B cell (primary cell): ENCODE data around the gene VSIG10L. TPM values are rescaled to one million over a fixed set of nuclear protein-coding genes. Genes with fewer than 3 reads are reported as not detected.

Experiments used
- ATAC-seq: fragments of 200-7000 bp; cut with Tn5 transposase; one replicate; pipeline ENCODE4 v1.10.0; 2021; ENCODE audit warnings: low read depth, mild to moderate bottlenecking, moderate number of reproducible peaks, moderate library complexity
- CTCF ChIA-PET: fragments of 350-600 bp; sonication (Branson Sonifier 250); formaldehyde crosslinking; loops from one replicate; lab custom pipeline; 2021; ENCODE audit warnings: antibody characterized with exemption, inconsistent platforms; lab: Charles Lee
- POLR2A ChIA-PET: fragments of 350-600 bp; sonication (Branson Sonifier 250); formaldehyde crosslinking; loops from one replicate; lab custom pipeline; 2021; ENCODE audit warnings: antibody characterized with exemption; lab: Charles Lee
- DNase-seq: peaks from one replicate; pipeline ENCODE4 v3.0.0; 2013
- H2AFZ ChIP-seq: 2 replicates; pipeline ENCODE4 v1.6.1; 2012; ENCODE audit warnings: mild to moderate bottlenecking, low read depth, low read length; ENCODE audit not compliant: insufficient read depth, poor library complexity, severe bottlenecking
- H3K27ac ChIP-seq, 2 donors: 1 replicate in 1 of 2; 2 replicates in 1 of 2; pipeline ENCODE4 v1.5.1; 2012 to 2013; ENCODE audit warnings: low read length in 2 of 2, mild to moderate bottlenecking in 2 of 2, moderate library complexity in 1 of 2
- H3K27me3 ChIP-seq, 4 experiments: fragments of 200-600 bp in 1 of 4; sonication (generic) in 1 of 4; replicated peaks in 1 of 4; 1 replicate in 2 of 4; 2 replicates in 2 of 4; pipeline versions ENCODE4 v1.6.1 to v1.7.0; 2013 to 2016; ENCODE audit warnings: low read length in 3 of 4, mild to moderate bottlenecking in 2 of 4, mixed read lengths in 1 of 4, moderate library complexity in 1 of 4; ENCODE audit not compliant: insufficient read depth in 4 of 4, control insufficient read depth in 3 of 4; ENCODE audit errors: control extremely low read depth in 1 of 4
- H3K36me3 ChIP-seq, 2 experiments: replicated peaks in 1 of 2; 1 replicate in 1 of 2; 2 replicates in 1 of 2; pipeline versions ENCODE4 v1.6.1 to v1.7.1; 2013; ENCODE audit warnings: low read length in 1 of 2; ENCODE audit not compliant: insufficient read depth in 2 of 2, control insufficient read depth in 1 of 2; ENCODE audit errors: control extremely low read depth in 1 of 2, extremely low read depth in 1 of 2
- H3K4me1 ChIP-seq, 2 donors: fragments of 200-600 bp in 1 of 2; sonication (generic) in 1 of 2; 1 replicate in 1 of 2; 2 replicates in 1 of 2; pipeline versions ENCODE4 v1.5.1 to v1.6.1; 2013 to 2017; ENCODE audit warnings: low read length in 2 of 2; ENCODE audit not compliant: control insufficient read depth in 2 of 2, insufficient read depth in 2 of 2
- H3K4me2 ChIP-seq: replicated peaks from 2 replicates; pipeline ENCODE3; 2012; ENCODE audit warnings: mild to moderate bottlenecking, low read depth, low read length; ENCODE audit not compliant: poor library complexity, severe bottlenecking
- H3K4me3 ChIP-seq, 5 experiments: fragments of 200-600 bp in 1 of 5; sonication (generic) in 1 of 5; 1 replicate in 3 of 5; 2 replicates in 2 of 5; pipeline versions ENCODE4 v1.5.1 to v1.7.0; 2011 to 2016; ENCODE audit warnings: low read length in 4 of 5, mild to moderate bottlenecking in 4 of 5, low read depth in 2 of 5, control low read depth in 1 of 5, moderate library complexity in 1 of 5; ENCODE audit not compliant: insufficient read depth in 1 of 5; ENCODE audit errors: control extremely low read depth in 1 of 5, extremely low read depth in 1 of 5
- H3K79me2 ChIP-seq: fragments of 200-600 bp; sonication (generic); one replicate; pipeline ENCODE4 v1.6.0; 2016; ENCODE audit warnings: low read length; ENCODE audit not compliant: control insufficient read depth, insufficient read depth
- H3K9ac ChIP-seq: fragments of 200-600 bp; sonication (generic); 2 replicates; pipeline ENCODE4 v1.6.1; 2017; ENCODE audit warnings: mild to moderate bottlenecking, low read length, moderate library complexity
- H3K9me3 ChIP-seq, 3 donors: one replicate each; pipeline versions ENCODE4 v1.6.1 to v1.7.1; 2013; ENCODE audit warnings: low read length in 2 of 3; ENCODE audit not compliant: control insufficient read depth in 2 of 3, insufficient read depth in 1 of 3; ENCODE audit errors: control extremely low read depth in 1 of 3
- H4K20me1 ChIP-seq: 2 replicates; pipeline ENCODE4 v1.6.0; 2012; ENCODE audit warnings: mild to moderate bottlenecking, low read length; ENCODE audit not compliant: insufficient read depth, control insufficient read depth, poor library complexity, severe bottlenecking
- H3K27ac Mint-ChIP-seq: one replicate; pipeline ENCODE4 v1.8.0; 2021; ENCODE audit warnings: mixed read lengths
- H3K27me3 Mint-ChIP-seq: one replicate; pipeline ENCODE4 v1.8.0; 2021; ENCODE audit warnings: mixed read lengths
- H3K4me1 Mint-ChIP-seq: one replicate; pipeline ENCODE4 v1.8.0; 2021; ENCODE audit warnings: mixed read lengths
- H3K4me3 Mint-ChIP-seq: one replicate; pipeline ENCODE4 v1.8.0; 2021; ENCODE audit warnings: mixed read lengths
- H3K9me3 Mint-ChIP-seq: one replicate; pipeline ENCODE4 v1.8.0; 2022; ENCODE audit warnings: mixed read lengths; ENCODE audit not compliant: insufficient read depth
- CTCF ChIP-seq: fragments of 200-600 bp; IDR thresholded peaks from one replicate; pipeline ENCODE4 v1.8.0; 2022; ENCODE audit warnings: antibody characterized with exemption, mild to moderate bottlenecking
- EZH2 ChIP-seq: IDR thresholded peaks from 2 replicates; pipeline ENCODE4 v1.6.1; 2012; ENCODE audit warnings: borderline replicate concordance, low read depth, mild to moderate bottlenecking, moderate library complexity, low read length; ENCODE audit not compliant: insufficient read depth, poor library complexity, severe bottlenecking
- WGBS: methylation state at CpG from one replicate; pipeline ENCODE4 v1.1.5; 2013; ENCODE audit warnings: missing lambda C conversion rate; ENCODE audit not compliant: insufficient coverage; 5-methylcytosine and 5-hydroxymethylcytosine counted together
- intact Hi-C: fragments of 100-400 bp; cut with micrococcal nuclease; formaldehyde crosslinking; loops from one replicate; pipeline ENCODE4 v1.10.0; 2022
- polyA plus RNA-seq: library from polyadenylated mRNA; depleted of rRNA; stranded (reverse); fragments of >200 nt; gene quantifications from 2 replicates; pipeline ENCODE4 v1.2.3, GENCODE V29; 2012
- total RNA-seq, 2 donors: library from RNA; stranded (reverse); fragments of 120-200 nt in 1 of 2; gene quantifications; 1 replicate in 1 of 2; 2 replicates in 1 of 2; pipeline versions ENCODE4 v1.2.3 to v1.2.4, GENCODE V29; 2013 to 2022

VSIG10L gene
- total and polyA plus RNA-seq, 2 donors (not counting 1 experiment from before 2014, with no cell fraction given) = 1.3 to 1.7 TPM

DNA sequence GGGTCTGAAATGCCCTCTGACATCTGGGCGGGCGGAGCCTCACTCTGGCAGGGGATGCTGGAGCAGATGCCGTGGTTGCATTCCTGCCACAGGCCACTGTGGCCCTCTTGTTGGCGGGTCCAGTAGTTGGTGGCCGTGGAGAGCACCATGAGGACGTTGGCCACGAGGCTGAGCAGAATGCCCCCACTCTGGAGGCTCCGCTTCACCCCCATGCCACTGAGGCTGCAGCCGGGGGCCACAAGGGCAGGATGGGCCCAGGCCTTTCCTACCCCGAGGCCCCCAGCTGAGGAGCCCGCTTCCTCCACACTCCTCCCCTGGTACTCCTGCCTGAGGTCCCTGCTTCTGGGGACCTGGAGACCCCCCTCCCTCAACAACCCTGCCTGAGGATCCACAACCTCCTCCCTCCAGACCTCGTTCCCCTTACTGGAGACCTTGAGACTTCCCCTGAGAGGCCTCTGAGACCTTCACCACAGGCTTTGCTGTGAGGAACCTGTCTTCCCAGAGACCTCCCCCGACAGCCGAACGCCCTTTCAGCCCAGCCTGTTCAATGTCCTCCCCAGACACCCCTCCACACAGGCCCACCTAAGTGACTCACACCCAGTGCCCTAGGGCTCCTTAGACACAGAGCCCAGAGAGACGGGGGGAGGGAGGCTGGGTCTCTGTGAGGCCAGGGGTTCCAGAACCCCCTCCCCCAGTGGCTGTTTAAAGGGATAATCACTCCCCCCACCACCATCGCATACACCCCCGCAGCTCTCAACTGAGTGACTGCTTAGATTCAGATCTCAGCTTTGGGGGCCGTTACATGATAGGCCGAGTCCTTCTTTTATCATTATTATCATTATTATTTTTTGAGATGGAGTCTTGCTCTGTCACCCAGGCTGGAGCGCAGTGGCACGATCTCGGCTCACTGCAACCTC is 26.7 kb upstream of the VSIG10L start, which contains the start of gene CLDND2:
Gene CLDND2, minus strand, starts transcription at position 638 of the 917 bp plus-strand sequence. Its CDS starts 426 bp downstream, at position 212.
- Histone ChIP-seq H3K4me1 (peaks cover 5 to 34% of the 10 kb centered on the region in 2 donors), H3K27me3 (no peaks in the 10 kb centered on the region), H2AFZ (peak within 1 kb of the TSS; percentile 89), H3K27ac (peak within 1 kb of the TSS; percentile 11 to 87), H3K4me3 (peak within 1 kb of the TSS in 4 of 5 experiments; percentile 77 to 94 (median 85)), H3K9me3 (no peaks in the 10 kb centered on the region), H3K9ac (peak within 1 kb of the TSS; percentile 83), H3K79me2 (peaks cover 11% of the 10 kb centered on the region), H4K20me1 (no peaks in the 10 kb centered on the region), H3K4me2 (peak within 1 kb of the TSS; percentile 98), H3K36me3 (no peaks in the 10 kb centered on the region)
- 32% methylated on average over 12 of the region's 23 CpGs for WGBS
- DNase-seq (no peak), ATAC-seq (no peak)
- H3K27me3 Mint-ChIP-seq = no peaks in the 10 kb centered on the region
- no peaks in the 10 kb centered on the region for H3K9me3 Mint-ChIP-seq
- intact Hi-C loops = no loop called here
- TF ChIP-seq CTCF (no peak), EZH2 (no peak)
- CTCF ChIA-PET = interaction anchor here (0.7 to 2.2 kb wide), 11 partner anchors 23 to 293 kb away, joined by 3 to 9 read pairs (median 4); partner anchors contain the start of gene SIGLEC10
- H3K4me3 Mint-ChIP-seq = peak within 1 kb of the TSS; percentile 97
- peak within 1 kb of the TSS; percentile 95 for H3K27ac Mint-ChIP-seq
- H3K4me1 Mint-ChIP-seq = peaks cover 32% of the 10 kb centered on the region
- POLR2A ChIA-PET = interaction anchor here (0.7 to 1.7 kb wide), 6 partner anchors 20 to 1106 kb away, joined by 3 to 12 read pairs (median 7); partner anchors contain the start of gene SIGLEC10
